RCC 7860 (cell line): ENCODE data around the gene CCSER1.
A peak's percentile ranks its signal among the peaks of the same experiment; 100 is the strongest.
"Not testable (repeated sequence)": the region's sequence is repeated elsewhere in the genome, so short reads cannot be mapped to it uniquely, and the experiment has no call there.

Source experiments
- DNase-seq: peaks from one replicate; pipeline ENCODE4 v3.0.0-alpha.2; 2015; ENCODE audit warnings: low spot score
- FAIRE-seq: peaks from 2 replicates; lab custom pipeline; 2012; peaks lifted over from hg19 to GRCh38; lab: Jason Lieb, UNC

Gene CCSER1

GRCh38 chr4:91226867-91227266 is 1099.7 kb downstream of the CCSER1 start:
- FAIRE-seq, result no peak
- no peak for DNase-seq

GRCh38 chr4:91228659-91229058 is 1101.5 kb downstream of the CCSER1 start:
- no peak for DNase-seq
- FAIRE-seq, result no peak

- FAIRE-seq, result no peak
- no peak for DNase-seq
Measured at GRCh38 chr4:91233164-91233563, 1106.0 kb downstream of the CCSER1 start.

GRCh38 chr4:91243132-91243531 is 1115.9 kb downstream of the CCSER1 start:
- DNase-seq (peak; percentile 41), FAIRE-seq (no peak)

- FAIRE-seq (no peak), DNase-seq (peak; percentile 23)
Measured at GRCh38 chr4:91256043-91256442, 1128.8 kb downstream of the CCSER1 start.

GRCh38 chr4:91256751-91257150 is 1129.6 kb downstream of the CCSER1 start:
- DNase-seq (no peak), FAIRE-seq (no peak)

GRCh38 chr4:91257721-91258120 is 1130.5 kb downstream of the CCSER1 start:
- DNase-seq, result no peak
- FAIRE-seq, result peak; percentile 51

GRCh38 chr4:91258326-91258725 is 1131.1 kb downstream of the CCSER1 start:
- FAIRE-seq (no peak), DNase-seq (no peak)

- DNase-seq, result no peak
- FAIRE-seq, result no peak
Measured at GRCh38 chr4:91267543-91267942, 1140.3 kb downstream of the CCSER1 start.

- not testable (repeated sequence) for DNase-seq, FAIRE-seq
Measured at GRCh38 chr4:91268481-91268880, 1141.3 kb downstream of the CCSER1 start.

- FAIRE-seq (no peak), DNase-seq (no peak)
Measured at GRCh38 chr4:91268913-91269312, 1141.7 kb downstream of the CCSER1 start.

GRCh38 chr4:91279899-91280298 is 1152.7 kb downstream of the CCSER1 start:
- no peak for FAIRE-seq
- DNase-seq, result no peak

- DNase-seq (no peak), FAIRE-seq (no peak)
Measured at GRCh38 chr4:91280551-91281290, 1153.5 kb downstream of the CCSER1 start.

- DNase-seq (no peak), FAIRE-seq (no peak)
Measured at GRCh38 chr4:91282217-91282616, 1155.0 kb downstream of the CCSER1 start.

- DNase-seq, result no peak
- FAIRE-seq, result no peak
Measured at GRCh38 chr4:91283726-91284230, 1156.6 kb downstream of the CCSER1 start.

- DNase-seq (no peak), FAIRE-seq (no peak)
Measured at GRCh38 chr4:91284480-91284879, 1157.3 kb downstream of the CCSER1 start.

- no peak for DNase-seq
- FAIRE-seq, result no peak
Measured at GRCh38 chr4:91285487-91285886, 1158.3 kb downstream of the CCSER1 start.

GRCh38 chr4:91288702-91289311 is 1161.6 kb downstream of the CCSER1 start:
- no peak for FAIRE-seq
- DNase-seq, result no peak

GRCh38 chr4:91298156-91298700 is 1171.0 kb downstream of the CCSER1 start:
- DNase-seq (no peak), FAIRE-seq (no peak)

GRCh38 chr4:91298824-91299223 is 1171.6 kb downstream of the CCSER1 start:
- no peak for FAIRE-seq
- no peak for DNase-seq

GRCh38 chr4:91302120-91302519 is 1174.9 kb downstream of the CCSER1 start:
- no peak for DNase-seq
- FAIRE-seq, result no peak

- FAIRE-seq (no peak), DNase-seq (no peak)
Measured at GRCh38 chr4:91304292-91304691, 1177.1 kb downstream of the CCSER1 start.
